Gastrocnemius medialis (tissue), 4 donors: ENCODE measurements around the gene SORT1. TPM values are rescaled to one million over a fixed set of nuclear protein-coding genes. Genes with fewer than 3 reads are reported as not detected.

Experiments
- ATAC-seq, 2 donors: fragments of 150-250 bp; one replicate each; pipeline ENCODE4 v1.9.1; 2016
- DNase-seq, 2 donors: peaks; one replicate each; pipeline ENCODE4 v3.0.0-alpha.2; 2019
- H3K27ac ChIP-seq, 4 donors: fragments of 200-600 bp; sonication (generic); 1 replicate in 1 of 4; 2 replicates in 3 of 4; pipeline ENCODE4 v1.5.1; 2016 to 2018; ENCODE audit warnings: mild to moderate bottlenecking in 2 of 4, moderate library complexity in 1 of 4
- H3K27me3 ChIP-seq, 3 donors: fragments of 200-600 bp; sonication (generic) in 2 of 3; 1 replicate in 1 of 3; 2 replicates in 2 of 3; pipeline versions ENCODE4 v1.5.1 to v1.6.0; 2016 to 2019; ENCODE audit warnings: mild to moderate bottlenecking in 1 of 3, moderate library complexity in 1 of 3
- H3K36me3 ChIP-seq, 2 donors: fragments of 200-600 bp; sonication (generic) in 1 of 2; one replicate each; pipeline ENCODE4 v1.5.1; 2017 to 2018
- H3K4me1 ChIP-seq, 2 donors: fragments of 200-600 bp; sonication (generic) in 1 of 2; one replicate each; pipeline ENCODE4 v1.5.1; 2016 to 2017; ENCODE audit warnings: mild to moderate bottlenecking in 2 of 2
- H3K4me3 ChIP-seq, 4 donors: fragments of 200-600 bp; sonication (generic) in 3 of 4; 1 replicate in 1 of 4; 2 replicates in 3 of 4; pipeline ENCODE4 v1.5.1; 2016 to 2019; ENCODE audit warnings: mild to moderate bottlenecking in 2 of 4
- H3K9me3 ChIP-seq, 3 donors: fragments of 200-600 bp; sonication (generic) in 2 of 3; 1 replicate in 1 of 3; 2 replicates in 2 of 3; pipeline ENCODE4 v1.5.1; 2016 to 2019
- CTCF ChIP-seq, 5 experiments: fragments of 450-650 bp in 3 of 5; fragments of 200-600 bp in 2 of 5; sonication (generic) in 2 of 5; IDR thresholded peaks in 4 of 5; conservative IDR thresholded peaks in 1 of 5; 1 replicate in 4 of 5; 2 replicates in 1 of 5; pipeline ENCODE4 v1.5.1; 2016 to 2019; ENCODE audit warnings: antibody characterized with exemption in 5 of 5, mild to moderate bottlenecking in 3 of 5, moderate library complexity in 3 of 5
- POLR2A ChIP-seq, 2 donors: fragments of 450-650 bp; IDR thresholded peaks; one replicate each; pipeline ENCODE4 v1.6.1; 2017; ENCODE audit warnings: antibody characterized with exemption in 2 of 2, mild to moderate bottlenecking in 2 of 2, moderate library complexity in 2 of 2
- in situ Hi-C, 4 donors: fragments of 200-750 bp; cut with MboI; loops; one replicate each; pipeline versions ENCODE4 v1.15.0 to v1.8.0; 2017; ENCODE audit warnings: low sequenced_read_pairs in 4 of 4
- intact Hi-C: fragments of 100-400 bp; cut with DNase I; formaldehyde crosslinking; loops from one replicate; pipeline ENCODE4 v1.15.1; 2023; ENCODE audit warnings: low total_unique reads
- total RNA-seq, 4 donors: library from RNA; depleted of rRNA; stranded (reverse); fragments of >200 nt; gene quantifications; one replicate each; pipeline versions ENCODE4 v1.1.0 to v1.2.3, GENCODE V29; 2016

The SORT1 gene
- total RNA-seq, 4 donors from 2014 or later: 93.7 to 226 (median 190) TPM

- H3K27me3 ChIP-seq: no peaks in the 10 kb centered on the region
- intact Hi-C loops: loop anchor here (2.0 to 10.0 kb wide), 2 partner anchors 21 to 287 kb away; no protein-coding TSS in a partner anchor
- no peaks in the 10 kb centered on the region for H3K9me3 ChIP-seq
- peaks cover 69 to 91% of the 10 kb centered on the region in 2 donors for H3K4me1 ChIP-seq
- peak overlapping the region; percentile 83 to 97 (median 90) for H3K27ac ChIP-seq
- in situ Hi-C loops: loop anchor here in 1 of 4 donors (10.0 kb wide), 1 partner anchor 107 kb away; the partner anchor contains the start of gene PSRC1
- peak overlapping the region; percentile 29 to 68 (median 40) for H3K4me3 ChIP-seq
- peak; percentile 72 to 73 for ATAC-seq
- DNase-seq: peak; percentile 80 to 89
- H3K36me3 ChIP-seq: no peaks in the 10 kb centered on the region
- TF ChIP-seq POLR2A (IDR thresholded peaks at IDR 0.05) (peak; percentile 70 to 84), CTCF (IDR thresholded peaks at IDR 0.05 in 4 of 5, conservative IDR thresholded peaks at IDR 0.05 in 1 of 5) (no peak)
These were observed 5.5 kb downstream of the SORT1 start for GRCh38 chr1:109392037-109392787.

- H3K36me3 ChIP-seq: no peaks in the 10 kb centered on the region
- H3K27me3 ChIP-seq: no peaks in the 10 kb centered on the region
- intact Hi-C loops: loop anchor here (2.0 to 10.0 kb wide), 2 partner anchors 21 to 287 kb away; no protein-coding TSS in a partner anchor
- peak overlapping the region; percentile 29 to 68 (median 40) for H3K4me3 ChIP-seq
- ATAC-seq (no peak), DNase-seq (no peak)
- in situ Hi-C loops: loop anchor here in 1 of 4 donors (10.0 kb wide), 1 partner anchor 107 kb away; the partner anchor contains the start of gene PSRC1
- no peaks in the 10 kb centered on the region for H3K9me3 ChIP-seq
- TF ChIP-seq CTCF (IDR thresholded peaks at IDR 0.05 in 4 of 5, conservative IDR thresholded peaks at IDR 0.05 in 1 of 5) (no peak), POLR2A (IDR thresholded peaks at IDR 0.05) (no peak)
- peak overlapping the region; percentile 83 to 97 (median 90) for H3K27ac ChIP-seq
- H3K4me1 ChIP-seq: peaks cover 75 to 96% of the 10 kb centered on the region in 2 donors
These were observed 6.1 kb downstream of the SORT1 start for GRCh38 chr1:109391626-109392025.

- ATAC-seq: peak in 1 of 2 donors; percentile 16
- Histone ChIP-seq H3K27ac (peak overlapping the region; percentile 83 to 97 (median 90)), H3K27me3 (no peaks in the 10 kb centered on the region), H3K4me1 (peaks cover 77 to 96% of the 10 kb centered on the region in 2 donors), H3K36me3 (no peaks in the 10 kb centered on the region), H3K4me3 (peak overlapping the region; percentile 29 to 68 (median 40)), H3K9me3 (no peaks in the 10 kb centered on the region)
- TF ChIP-seq CTCF (IDR thresholded peaks at IDR 0.05 in 4 of 5, conservative IDR thresholded peaks at IDR 0.05 in 1 of 5) (no peak), POLR2A (IDR thresholded peaks at IDR 0.05) (no peak)
- no peak for DNase-seq
- in situ Hi-C loops: loop anchor here in 1 of 4 donors (10.0 kb wide), 1 partner anchor 106 kb away; the partner anchor contains the start of gene PSRC1
- intact Hi-C loops: loop anchor here (10.0 kb wide), 1 partner anchor 286 kb away; no protein-coding TSS in a partner anchor
These were observed 6.6 kb downstream of the SORT1 start for GRCh38 chr1:109391157-109391556.

- peaks cover 80 to 98% of the 10 kb centered on the region in 2 donors for H3K4me1 ChIP-seq
- in situ Hi-C loops (loop anchor here in 1 of 4 donors (10.0 kb wide), 1 partner anchor 105 kb away; the partner anchor contains the start of gene PSRC1), intact Hi-C loops (loop anchor here (10.0 kb wide), 1 partner anchor 285 kb away; no protein-coding TSS in a partner anchor)
- peak overlapping the region; percentile 29 to 68 (median 40) for H3K4me3 ChIP-seq
- ATAC-seq: no peak
- H3K27ac ChIP-seq: peak overlapping the region; percentile 83 to 97 (median 90)
- H3K9me3 ChIP-seq: no peaks in the 10 kb centered on the region
- no peaks in the 10 kb centered on the region for H3K36me3 ChIP-seq
- TF ChIP-seq POLR2A (IDR thresholded peaks at IDR 0.05): no peak
- TF ChIP-seq CTCF (IDR thresholded peaks at IDR 0.05 in 4 of 5, conservative IDR thresholded peaks at IDR 0.05 in 1 of 5): no peak
- H3K27me3 ChIP-seq: no peaks in the 10 kb centered on the region
- no peak for DNase-seq
These were observed 7.9 kb downstream of the SORT1 start for GRCh38 chr1:109389638-109390341.
